Calu3 (cell line): ENCODE results near the gene PABPC1L. TPM values are rescaled to one million over a fixed set of nuclear protein-coding genes. Genes with fewer than 3 reads are reported as not detected.

ENCODE experiments used
- BruUV-seq: library from RNA; stranded (reverse); fragments of 400-500 nt; replicated peaks from 2 replicates; lab custom pipeline; 2021; lab: Mats Ljungman, UMichigan
- CTCF ChIA-PET: fragments of 300-600 bp; sonication (Branson Sonifier 250); formaldehyde crosslinking; loops from one replicate; lab custom pipeline; 2022; ENCODE audit warnings: antibody characterized with exemption; lab: Charles Lee
- DNase-seq: peaks from one replicate; pipeline ENCODE4 v3.0.0; 2022
- H3K27ac Mint-ChIP-seq: one replicate; pipeline ENCODE4 v1.8.0; 2022; ENCODE audit warnings: mixed read lengths; ENCODE audit not compliant: unreplicated experiment
- H3K27me3 Mint-ChIP-seq: one replicate; pipeline ENCODE4 v1.8.0; 2022; ENCODE audit warnings: mixed read lengths; ENCODE audit not compliant: unreplicated experiment
- H3K36me3 Mint-ChIP-seq: one replicate; pipeline ENCODE4 v1.8.0; 2022; ENCODE audit warnings: mild to moderate bottlenecking, moderate library complexity, mixed read lengths; ENCODE audit not compliant: insufficient read depth, unreplicated experiment
- H3K4me1 Mint-ChIP-seq: one replicate; pipeline ENCODE4 v1.8.0; 2022; ENCODE audit warnings: mild to moderate bottlenecking, low read depth, mixed read lengths; ENCODE audit not compliant: unreplicated experiment
- H3K4me3 Mint-ChIP-seq: one replicate; pipeline ENCODE4 v1.8.0; 2022; ENCODE audit warnings: mild to moderate bottlenecking, low read depth, moderate library complexity, mixed read lengths; ENCODE audit not compliant: unreplicated experiment
- H3K9me3 Mint-ChIP-seq: one replicate; pipeline ENCODE4 v1.8.0; 2022; ENCODE audit warnings: low read depth, mixed read lengths; ENCODE audit not compliant: unreplicated experiment
- intact Hi-C: fragments of 100-400 bp; cut with micrococcal nuclease; formaldehyde crosslinking; loops from one replicate; pipeline ENCODE4 v1.10.0; 2022; ENCODE audit not compliant: unreplicated experiment
- total RNA-seq: library from RNA; stranded (reverse); gene quantifications from 2 replicates; pipeline ENCODE4 v1.2.3, GENCODE V29; 2022
- TF ChIP-seq, protein P1 (sequence below): fragments of 200-600 bp; IDR thresholded peaks from one replicate; pipeline ENCODE4 v1.8.0; 2022; ENCODE audit warnings: antibody characterized with exemption; ENCODE audit not compliant: unreplicated experiment

Gene PABPC1L
- total RNA-seq, 1 experiment from 2014 or later, result 172 TPM

DNA sequence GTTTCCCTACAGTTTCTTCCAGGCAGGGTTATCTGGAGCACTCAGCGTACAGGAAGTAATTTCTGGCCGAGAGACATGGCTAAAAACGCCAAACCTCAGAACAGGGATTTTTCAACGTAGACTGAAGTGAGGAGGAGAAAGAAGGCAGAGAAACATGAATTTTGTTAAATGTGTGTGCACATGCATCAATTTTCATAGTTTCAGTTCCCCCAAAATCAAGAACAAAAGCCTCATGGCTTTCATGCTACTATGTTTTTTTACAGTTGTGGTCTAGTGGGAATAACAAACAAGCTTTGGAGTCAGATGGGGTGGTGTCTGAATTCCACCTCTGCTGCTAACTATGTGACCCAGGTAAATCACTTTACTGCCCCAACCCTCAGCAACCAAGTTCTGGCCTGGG, 45.4 kb downstream of the PABPC1L start:
- H3K27me3 Mint-ChIP-seq, result no peaks in the 10 kb centered on the region
- BruUV-seq, result no TSS peak
- no peaks in the 10 kb centered on the region for H3K9me3 Mint-ChIP-seq
- TF ChIP-seq, protein P1, sequence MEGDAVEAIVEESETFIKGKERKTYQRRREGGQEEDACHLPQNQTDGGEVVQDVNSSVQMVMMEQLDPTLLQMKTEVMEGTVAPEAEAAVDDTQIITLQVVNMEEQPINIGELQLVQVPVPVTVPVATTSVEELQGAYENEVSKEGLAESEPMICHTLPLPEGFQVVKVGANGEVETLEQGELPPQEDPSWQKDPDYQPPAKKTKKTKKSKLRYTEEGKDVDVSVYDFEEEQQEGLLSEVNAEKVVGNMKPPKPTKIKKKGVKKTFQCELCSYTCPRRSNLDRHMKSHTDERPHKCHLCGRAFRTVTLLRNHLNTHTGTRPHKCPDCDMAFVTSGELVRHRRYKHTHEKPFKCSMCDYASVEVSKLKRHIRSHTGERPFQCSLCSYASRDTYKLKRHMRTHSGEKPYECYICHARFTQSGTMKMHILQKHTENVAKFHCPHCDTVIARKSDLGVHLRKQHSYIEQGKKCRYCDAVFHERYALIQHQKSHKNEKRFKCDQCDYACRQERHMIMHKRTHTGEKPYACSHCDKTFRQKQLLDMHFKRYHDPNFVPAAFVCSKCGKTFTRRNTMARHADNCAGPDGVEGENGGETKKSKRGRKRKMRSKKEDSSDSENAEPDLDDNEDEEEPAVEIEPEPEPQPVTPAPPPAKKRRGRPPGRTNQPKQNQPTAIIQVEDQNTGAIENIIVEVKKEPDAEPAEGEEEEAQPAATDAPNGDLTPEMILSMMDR, result no peak
- no peak for DNase-seq
- CTCF ChIA-PET, result no interaction called here
- no peak overlapping the region for H3K4me3 Mint-ChIP-seq
- peaks cover 32% of the 10 kb centered on the region for H3K4me1 Mint-ChIP-seq
- no peak overlapping the region for H3K27ac Mint-ChIP-seq
- H3K36me3 Mint-ChIP-seq, result peaks cover 82% of the 10 kb centered on the region
- intact Hi-C loops, result no loop called here

DNA sequence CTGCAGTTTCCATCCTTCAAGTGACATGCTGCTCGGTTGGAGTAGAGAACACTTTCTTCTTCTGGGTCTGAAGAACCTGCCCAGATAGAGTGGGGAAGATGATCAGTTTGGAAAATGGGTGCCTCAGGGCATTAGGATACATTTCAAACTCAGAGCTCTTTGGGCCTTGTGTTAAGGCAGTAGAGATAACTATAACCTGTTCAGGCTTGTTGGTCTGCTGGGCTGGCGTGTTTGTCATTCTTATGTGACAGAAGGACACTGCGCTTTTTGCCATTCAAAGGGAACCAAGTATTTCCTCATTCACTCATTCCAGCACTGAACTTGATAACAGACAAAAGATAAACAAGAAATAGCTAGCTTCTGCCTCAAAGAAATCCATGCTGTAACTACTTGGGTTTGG, 46.5 kb downstream of the PABPC1L start:
- DNase-seq, result no peak
- intact Hi-C loops, result no loop called here
- no TSS peak for BruUV-seq
- no peak overlapping the region for H3K27ac Mint-ChIP-seq
- CTCF ChIA-PET, result no interaction called here
- TF ChIP-seq, protein P1, result no peak
- no peak overlapping the region for H3K4me3 Mint-ChIP-seq
- H3K27me3 Mint-ChIP-seq, result no peaks in the 10 kb centered on the region
- H3K36me3 Mint-ChIP-seq, result peaks cover 87% of the 10 kb centered on the region
- H3K9me3 Mint-ChIP-seq, result no peaks in the 10 kb centered on the region
- peaks cover 44% of the 10 kb centered on the region for H3K4me1 Mint-ChIP-seq

DNA sequence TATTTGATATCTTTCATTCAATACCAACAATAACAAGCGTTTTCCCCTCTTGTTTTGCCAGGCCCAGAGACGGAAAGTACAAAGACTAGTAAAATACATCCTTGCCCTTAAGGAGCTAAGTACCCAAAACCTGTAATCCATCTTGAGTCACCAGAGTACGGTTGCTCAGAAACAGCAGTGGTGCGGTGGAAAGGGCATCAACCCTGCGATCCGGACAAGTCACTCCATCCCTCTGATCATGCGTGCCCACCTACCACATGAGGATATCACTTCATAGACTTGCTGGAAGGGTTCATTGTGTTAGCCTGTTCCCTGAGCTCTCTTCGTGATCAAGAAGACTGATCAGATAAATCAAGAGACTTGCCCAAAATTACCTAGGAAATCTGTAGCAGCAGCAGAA, 48.4 kb downstream of the PABPC1L start:
- Mint-ChIP-seq H3K4me3 (peak overlapping the region; percentile 77), H3K9me3 (no peaks in the 10 kb centered on the region), H3K36me3 (peaks cover 71% of the 10 kb centered on the region), H3K27ac (no peak overlapping the region), H3K27me3 (no peaks in the 10 kb centered on the region), H3K4me1 (peaks cover 48% of the 10 kb centered on the region)
- TF ChIP-seq, protein P1, result no peak
- DNase-seq, result no peak
- intact Hi-C loops, result loop anchor here (2.0 kb wide), 1 partner anchor 47 kb away; the partner anchor contains the start of gene PABPC1L
- BruUV-seq, result no TSS peak
- CTCF ChIA-PET, result interaction anchor here (0.7 kb wide), 1 partner anchor 26 kb away, joined by 4 read pairs; no protein-coding TSS in a partner anchor

DNA sequence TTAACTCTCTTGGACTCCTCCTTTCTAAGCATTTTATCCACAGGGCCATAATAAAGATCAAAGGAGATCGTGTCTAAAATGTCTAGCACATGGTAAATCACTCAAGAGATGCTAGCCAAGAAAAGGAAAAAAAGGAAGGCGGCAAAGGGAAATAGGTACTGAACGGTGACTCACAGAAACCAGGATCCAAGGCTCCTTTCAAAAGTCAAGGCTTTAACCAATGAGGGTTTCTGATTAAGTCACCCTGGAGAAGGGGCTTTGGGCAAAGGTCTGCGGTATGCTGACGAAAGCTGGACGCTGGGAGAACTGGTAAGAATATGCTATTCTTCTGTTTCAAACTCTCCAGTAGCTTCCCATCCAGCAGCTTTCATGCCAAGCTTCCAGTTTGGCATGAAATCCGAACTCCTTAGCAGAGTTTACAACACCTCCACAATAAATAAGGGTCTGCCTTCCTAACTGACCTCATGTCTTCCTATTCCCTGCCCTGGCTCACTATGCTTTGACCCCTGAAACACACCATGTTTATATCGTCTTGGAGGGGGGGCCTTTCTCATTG, 49.3 kb downstream of the PABPC1L start:
- no TSS peak for BruUV-seq
- H3K36me3 Mint-ChIP-seq, result peaks cover 62% of the 10 kb centered on the region
- CTCF ChIA-PET, result interaction anchor here (1.5 kb wide), 1 partner anchor 74 kb away, joined by 3 read pairs; the partner anchor contains the start of gene YWHAB
- intact Hi-C loops, result loop anchor here (2.0 kb wide), 1 partner anchor 48 kb away; the partner anchor contains the start of gene PABPC1L
- no peaks in the 10 kb centered on the region for H3K9me3 Mint-ChIP-seq
- H3K4me1 Mint-ChIP-seq, result peaks cover 39% of the 10 kb centered on the region
- TF ChIP-seq, protein P1, result no peak
- H3K27ac Mint-ChIP-seq, result peak overlapping the region; percentile 44
- DNase-seq, result no peak
- H3K4me3 Mint-ChIP-seq, result peak overlapping the region; percentile 77
- H3K27me3 Mint-ChIP-seq, result no peaks in the 10 kb centered on the region
